B cell (primary cell): ENCODE results near the gene POU2F2. TPM values are rescaled to one million over a fixed set of nuclear protein-coding genes. Genes with fewer than 3 reads are reported as not detected.

ENCODE experiments used
- ATAC-seq: fragments of 200-7000 bp; cut with Tn5 transposase; one replicate; pipeline ENCODE4 v1.10.0; 2021; ENCODE audit warnings: low read depth, mild to moderate bottlenecking, moderate number of reproducible peaks, moderate library complexity
- CTCF ChIA-PET: fragments of 350-600 bp; sonication (Branson Sonifier 250); formaldehyde crosslinking; loops from one replicate; lab custom pipeline; 2021; ENCODE audit warnings: antibody characterized with exemption, inconsistent platforms; lab: Charles Lee
- POLR2A ChIA-PET: fragments of 350-600 bp; sonication (Branson Sonifier 250); formaldehyde crosslinking; loops from one replicate; lab custom pipeline; 2021; ENCODE audit warnings: antibody characterized with exemption; lab: Charles Lee
- DNase-seq: peaks from one replicate; pipeline ENCODE4 v3.0.0; 2013
- H2AFZ ChIP-seq: 2 replicates; pipeline ENCODE4 v1.6.1; 2012; ENCODE audit warnings: mild to moderate bottlenecking, low read depth, low read length; ENCODE audit not compliant: insufficient read depth, poor library complexity, severe bottlenecking
- H3K27ac ChIP-seq, 2 donors: 1 replicate in 1 of 2; 2 replicates in 1 of 2; pipeline ENCODE4 v1.5.1; 2012 to 2013; ENCODE audit warnings: low read length in 2 of 2, mild to moderate bottlenecking in 2 of 2, moderate library complexity in 1 of 2
- H3K27me3 ChIP-seq, 4 experiments: fragments of 200-600 bp in 1 of 4; sonication (generic) in 1 of 4; replicated peaks in 1 of 4; 1 replicate in 2 of 4; 2 replicates in 2 of 4; pipeline versions ENCODE4 v1.6.1 to v1.7.0; 2013 to 2016; ENCODE audit warnings: low read length in 3 of 4, mild to moderate bottlenecking in 2 of 4, mixed read lengths in 1 of 4, moderate library complexity in 1 of 4; ENCODE audit not compliant: insufficient read depth in 4 of 4, control insufficient read depth in 3 of 4; ENCODE audit errors: control extremely low read depth in 1 of 4
- H3K36me3 ChIP-seq, 2 experiments: replicated peaks in 1 of 2; 1 replicate in 1 of 2; 2 replicates in 1 of 2; pipeline versions ENCODE4 v1.6.1 to v1.7.1; 2013; ENCODE audit warnings: low read length in 1 of 2; ENCODE audit not compliant: insufficient read depth in 2 of 2, control insufficient read depth in 1 of 2; ENCODE audit errors: control extremely low read depth in 1 of 2, extremely low read depth in 1 of 2
- H3K4me1 ChIP-seq, 2 donors: fragments of 200-600 bp in 1 of 2; sonication (generic) in 1 of 2; 1 replicate in 1 of 2; 2 replicates in 1 of 2; pipeline versions ENCODE4 v1.5.1 to v1.6.1; 2013 to 2017; ENCODE audit warnings: low read length in 2 of 2; ENCODE audit not compliant: control insufficient read depth in 2 of 2, insufficient read depth in 2 of 2
- H3K4me2 ChIP-seq: replicated peaks from 2 replicates; pipeline ENCODE3; 2012; ENCODE audit warnings: mild to moderate bottlenecking, low read depth, low read length; ENCODE audit not compliant: poor library complexity, severe bottlenecking
- H3K4me3 ChIP-seq, 5 experiments: fragments of 200-600 bp in 1 of 5; sonication (generic) in 1 of 5; 1 replicate in 3 of 5; 2 replicates in 2 of 5; pipeline versions ENCODE4 v1.5.1 to v1.7.0; 2011 to 2016; ENCODE audit warnings: low read length in 4 of 5, mild to moderate bottlenecking in 4 of 5, low read depth in 2 of 5, control low read depth in 1 of 5, moderate library complexity in 1 of 5; ENCODE audit not compliant: insufficient read depth in 1 of 5; ENCODE audit errors: control extremely low read depth in 1 of 5, extremely low read depth in 1 of 5
- H3K79me2 ChIP-seq: fragments of 200-600 bp; sonication (generic); one replicate; pipeline ENCODE4 v1.6.0; 2016; ENCODE audit warnings: low read length; ENCODE audit not compliant: control insufficient read depth, insufficient read depth
- H3K9ac ChIP-seq: fragments of 200-600 bp; sonication (generic); 2 replicates; pipeline ENCODE4 v1.6.1; 2017; ENCODE audit warnings: mild to moderate bottlenecking, low read length, moderate library complexity
- H3K9me3 ChIP-seq, 3 donors: one replicate each; pipeline versions ENCODE4 v1.6.1 to v1.7.1; 2013; ENCODE audit warnings: low read length in 2 of 3; ENCODE audit not compliant: control insufficient read depth in 2 of 3, insufficient read depth in 1 of 3; ENCODE audit errors: control extremely low read depth in 1 of 3
- H4K20me1 ChIP-seq: 2 replicates; pipeline ENCODE4 v1.6.0; 2012; ENCODE audit warnings: mild to moderate bottlenecking, low read length; ENCODE audit not compliant: insufficient read depth, control insufficient read depth, poor library complexity, severe bottlenecking
- H3K27ac Mint-ChIP-seq: one replicate; pipeline ENCODE4 v1.8.0; 2021; ENCODE audit warnings: mixed read lengths
- H3K27me3 Mint-ChIP-seq: one replicate; pipeline ENCODE4 v1.8.0; 2021; ENCODE audit warnings: mixed read lengths
- H3K4me1 Mint-ChIP-seq: one replicate; pipeline ENCODE4 v1.8.0; 2021; ENCODE audit warnings: mixed read lengths
- H3K4me3 Mint-ChIP-seq: one replicate; pipeline ENCODE4 v1.8.0; 2021; ENCODE audit warnings: mixed read lengths
- H3K9me3 Mint-ChIP-seq: one replicate; pipeline ENCODE4 v1.8.0; 2022; ENCODE audit warnings: mixed read lengths; ENCODE audit not compliant: insufficient read depth
- EZH2 ChIP-seq: IDR thresholded peaks from 2 replicates; pipeline ENCODE4 v1.6.1; 2012; ENCODE audit warnings: borderline replicate concordance, low read depth, mild to moderate bottlenecking, moderate library complexity, low read length; ENCODE audit not compliant: insufficient read depth, poor library complexity, severe bottlenecking
- WGBS: methylation state at CpG from one replicate; pipeline ENCODE4 v1.1.5; 2013; ENCODE audit warnings: missing lambda C conversion rate; ENCODE audit not compliant: insufficient coverage; 5-methylcytosine and 5-hydroxymethylcytosine counted together
- intact Hi-C: fragments of 100-400 bp; cut with micrococcal nuclease; formaldehyde crosslinking; loops from one replicate; pipeline ENCODE4 v1.10.0; 2022
- polyA plus RNA-seq: library from polyadenylated mRNA; depleted of rRNA; stranded (reverse); fragments of >200 nt; gene quantifications from 2 replicates; pipeline ENCODE4 v1.2.3, GENCODE V29; 2012
- total RNA-seq, 2 donors: library from RNA; stranded (reverse); fragments of 120-200 nt in 1 of 2; gene quantifications; 1 replicate in 1 of 2; 2 replicates in 1 of 2; pipeline versions ENCODE4 v1.2.3 to v1.2.4, GENCODE V29; 2013 to 2022
- TF ChIP-seq, protein P1 (sequence below): fragments of 200-600 bp; IDR thresholded peaks from one replicate; pipeline ENCODE4 v1.8.0; 2022; ENCODE audit warnings: antibody characterized with exemption, mild to moderate bottlenecking

Gene POU2F2
- total and polyA plus RNA-seq, 2 donors (not counting 1 experiment from before 2014, with no cell fraction given), result 152 to 170 TPM

- H3K27me3 ChIP-seq, result peaks cover 0 to 8% (median 0%) of the 10 kb centered on the region in 4 experiments
- H3K27ac ChIP-seq, result no peak overlapping the region
- CTCF ChIA-PET, result interaction anchor here (1.2 to 1.6 kb wide), 2 partner anchors 17 to 51 kb away, joined by 4 to 7 read pairs; no protein-coding TSS in a partner anchor
- no peak overlapping the region for H3K4me3 ChIP-seq
- H3K27me3 Mint-ChIP-seq, result peaks cover 13% of the 10 kb centered on the region
- no peak overlapping the region for H3K27ac Mint-ChIP-seq
- H3K4me1 ChIP-seq, result peaks cover 8 to 10% of the 10 kb centered on the region in 2 donors
- POLR2A ChIA-PET, result no interaction called here
- no peaks in the 10 kb centered on the region for H3K9me3 Mint-ChIP-seq
- intact Hi-C loops, result no loop called here
- H3K9ac ChIP-seq, result no peak overlapping the region
- H2AFZ ChIP-seq, result no peak overlapping the region
- no peak overlapping the region for H3K4me3 Mint-ChIP-seq
- no peaks in the 10 kb centered on the region for H3K9me3 ChIP-seq
- ATAC-seq, result no peak
- no peak overlapping the region for H3K4me2 ChIP-seq
- TF ChIP-seq, protein P1, sequence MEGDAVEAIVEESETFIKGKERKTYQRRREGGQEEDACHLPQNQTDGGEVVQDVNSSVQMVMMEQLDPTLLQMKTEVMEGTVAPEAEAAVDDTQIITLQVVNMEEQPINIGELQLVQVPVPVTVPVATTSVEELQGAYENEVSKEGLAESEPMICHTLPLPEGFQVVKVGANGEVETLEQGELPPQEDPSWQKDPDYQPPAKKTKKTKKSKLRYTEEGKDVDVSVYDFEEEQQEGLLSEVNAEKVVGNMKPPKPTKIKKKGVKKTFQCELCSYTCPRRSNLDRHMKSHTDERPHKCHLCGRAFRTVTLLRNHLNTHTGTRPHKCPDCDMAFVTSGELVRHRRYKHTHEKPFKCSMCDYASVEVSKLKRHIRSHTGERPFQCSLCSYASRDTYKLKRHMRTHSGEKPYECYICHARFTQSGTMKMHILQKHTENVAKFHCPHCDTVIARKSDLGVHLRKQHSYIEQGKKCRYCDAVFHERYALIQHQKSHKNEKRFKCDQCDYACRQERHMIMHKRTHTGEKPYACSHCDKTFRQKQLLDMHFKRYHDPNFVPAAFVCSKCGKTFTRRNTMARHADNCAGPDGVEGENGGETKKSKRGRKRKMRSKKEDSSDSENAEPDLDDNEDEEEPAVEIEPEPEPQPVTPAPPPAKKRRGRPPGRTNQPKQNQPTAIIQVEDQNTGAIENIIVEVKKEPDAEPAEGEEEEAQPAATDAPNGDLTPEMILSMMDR, result no peak
- no peak for TF ChIP-seq EZH2
- H3K4me1 Mint-ChIP-seq, result peaks cover 12% of the 10 kb centered on the region
- no peak for DNase-seq
- peaks cover 4% of the 10 kb centered on the region for H4K20me1 ChIP-seq
- no peaks in the 10 kb centered on the region for H3K79me2 ChIP-seq
- WGBS, result 93% methylated on average over 5 of the region's 7 CpGs
- peaks cover 0 to 9% of the 10 kb centered on the region in 2 experiments for H3K36me3 ChIP-seq
Measured at GRCh38 chr19:42159942-42160341, 27.7 kb upstream of the POU2F2 start.

- POLR2A ChIA-PET, result no interaction called here
- no peak overlapping the region for H3K4me3 ChIP-seq
- peaks cover 20% of the 10 kb centered on the region for H3K4me1 Mint-ChIP-seq
- no peak overlapping the region for H3K4me3 Mint-ChIP-seq
- H3K9me3 ChIP-seq, result no peaks in the 10 kb centered on the region
- H3K9ac ChIP-seq, result no peak overlapping the region
- intact Hi-C loops, result no loop called here
- no peak overlapping the region for H3K4me2 ChIP-seq
- peaks cover 13% of the 10 kb centered on the region for H3K27me3 Mint-ChIP-seq
- H3K4me1 ChIP-seq, result peaks cover 19% of the 10 kb centered on the region in 2 donors
- H3K9me3 Mint-ChIP-seq, result no peaks in the 10 kb centered on the region
- peaks cover 4% of the 10 kb centered on the region for H4K20me1 ChIP-seq
- CTCF ChIA-PET, result interaction anchor here (1.0 to 1.6 kb wide), 4 partner anchors 18 to 50 kb away, joined by 3 to 7 read pairs (median 4); no protein-coding TSS in a partner anchor
- no peak overlapping the region for H2AFZ ChIP-seq
- whole genome bisulfite sequencing, result 75% methylated on average over 1 of the region's 2 CpGs
- DNase-seq (no peak), ATAC-seq (no peak)
- H3K27me3 ChIP-seq, result peaks cover 0 to 8% (median 0%) of the 10 kb centered on the region in 4 experiments
- TF ChIP-seq, protein P1, result no peak
- no peak for TF ChIP-seq EZH2
- no peak overlapping the region for H3K27ac Mint-ChIP-seq
- H3K36me3 ChIP-seq, result peaks cover 0 to 9% of the 10 kb centered on the region in 2 experiments
- no peaks in the 10 kb centered on the region for H3K79me2 ChIP-seq
- no peak overlapping the region for H3K27ac ChIP-seq
Measured at GRCh38 chr19:42158926-42159325, 26.7 kb upstream of the POU2F2 start.
